Left hindlimb (tissue), 1 donor: ENCODE results near the gene ZDHHC14.

Experiments used
- DNase-seq: peaks from one replicate; pipeline ENCODE4 v3.0.0-alpha.2; 2018

The ZDHHC14 gene

DNA sequence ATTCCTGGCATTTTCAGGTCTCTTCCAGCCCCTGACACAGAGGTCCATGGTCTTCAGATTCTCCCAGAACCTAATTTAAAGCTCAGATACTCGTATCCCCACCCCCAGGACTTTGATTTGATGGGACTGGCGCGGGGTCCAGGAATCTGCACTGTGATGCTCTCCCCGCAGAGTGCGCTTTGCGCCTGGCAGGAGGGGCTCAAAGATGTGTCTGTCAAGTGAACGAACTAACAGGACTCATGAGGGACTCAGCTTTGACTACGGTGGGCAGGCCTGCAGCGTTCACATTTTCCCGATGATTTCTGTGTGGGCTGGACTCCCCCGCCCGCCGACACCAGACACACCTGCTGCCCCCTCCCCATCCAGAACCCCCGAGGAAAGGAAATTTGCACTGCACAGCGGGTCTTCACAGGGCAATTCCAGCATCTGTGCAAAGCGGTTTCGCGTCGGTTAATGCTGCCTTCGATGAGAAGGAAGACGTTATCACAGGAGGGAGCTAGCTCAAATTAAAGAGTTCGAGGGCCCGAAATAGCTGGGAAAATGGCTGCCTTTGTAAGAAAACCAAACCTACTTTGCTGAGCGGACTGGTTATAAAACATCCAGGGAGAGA lies 90.2 kb downstream of the ZDHHC14 start:
- no peak for DNase-seq

DNA sequence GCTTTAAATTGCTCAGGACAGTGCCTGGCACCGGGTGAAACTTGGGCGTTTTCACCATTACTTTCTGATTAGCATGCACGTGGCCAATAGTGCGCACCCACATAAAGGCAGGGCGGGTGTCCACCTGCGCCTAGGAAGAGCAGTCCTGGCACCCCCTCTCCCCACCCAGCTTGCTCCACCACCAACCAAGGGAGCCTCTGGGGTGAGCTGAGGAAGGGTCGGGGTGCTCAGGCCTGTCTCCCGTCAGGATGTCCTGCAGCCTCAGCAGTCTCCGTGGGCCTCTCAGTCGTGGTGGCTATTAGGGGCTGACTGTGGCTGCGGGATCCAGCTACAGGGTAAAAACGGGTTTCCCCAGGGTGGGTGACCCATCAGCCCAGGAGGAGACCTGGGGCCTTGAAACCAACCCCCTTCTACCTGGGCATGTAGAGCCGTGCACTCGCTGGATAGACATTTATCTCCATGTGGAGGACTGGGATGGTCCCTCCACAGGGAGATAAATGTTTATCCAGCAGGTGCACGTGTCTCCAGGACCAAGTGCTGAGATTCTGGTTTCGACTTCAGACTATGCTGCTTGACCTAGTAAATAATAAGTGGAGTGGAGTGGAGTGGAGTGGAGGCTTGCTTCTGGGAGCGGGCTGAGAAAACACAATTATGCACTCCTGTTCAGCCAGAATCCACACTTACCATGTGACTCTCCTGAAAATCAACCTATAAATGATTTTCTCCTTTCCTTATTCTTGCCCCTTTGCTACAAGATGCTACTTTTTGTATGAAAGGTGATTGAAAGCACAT lies 91.1 kb downstream of the ZDHHC14 start:
- DNase-seq = no peak

DNA sequence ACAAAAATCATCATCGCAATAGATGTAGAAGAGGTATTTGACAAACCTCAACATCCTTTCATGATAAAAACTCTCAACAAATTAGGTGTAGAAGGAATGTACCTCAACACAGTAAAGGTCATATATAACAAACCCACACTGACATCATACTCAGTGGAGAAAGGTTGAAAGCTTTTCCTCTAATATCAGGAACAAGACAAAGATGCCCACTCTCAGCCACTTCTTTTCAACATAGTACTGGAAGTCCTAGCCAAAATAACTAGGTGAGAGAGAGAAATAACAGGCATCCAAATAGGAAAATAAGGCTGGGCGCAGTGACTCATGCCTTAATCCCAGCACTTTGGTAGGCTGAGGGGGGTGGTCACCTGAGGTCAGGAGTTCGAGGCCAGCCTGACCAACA lies 95.8 kb downstream of the ZDHHC14 start:
- DNase-seq = no peak

DNA sequence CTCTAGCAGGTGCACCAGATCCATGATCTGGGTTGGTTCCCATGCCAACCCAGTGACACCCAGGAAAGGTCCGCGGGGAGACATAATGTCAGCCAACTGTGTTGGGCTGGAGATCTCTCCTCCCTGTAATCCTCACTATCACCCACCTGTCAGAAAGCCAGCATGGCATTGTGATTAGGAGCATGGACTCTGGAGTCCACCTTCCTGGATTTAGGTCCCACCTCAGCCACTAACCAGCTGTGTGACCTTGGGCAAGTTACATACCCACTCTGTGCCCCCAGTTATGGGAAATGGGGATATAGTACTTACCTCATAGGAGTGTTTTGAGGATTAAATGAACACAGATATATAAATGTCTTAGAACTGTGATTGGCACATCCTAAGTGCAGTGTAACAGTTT lies 97.9 kb downstream of the ZDHHC14 start:
- DNase-seq = no peak

DNA sequence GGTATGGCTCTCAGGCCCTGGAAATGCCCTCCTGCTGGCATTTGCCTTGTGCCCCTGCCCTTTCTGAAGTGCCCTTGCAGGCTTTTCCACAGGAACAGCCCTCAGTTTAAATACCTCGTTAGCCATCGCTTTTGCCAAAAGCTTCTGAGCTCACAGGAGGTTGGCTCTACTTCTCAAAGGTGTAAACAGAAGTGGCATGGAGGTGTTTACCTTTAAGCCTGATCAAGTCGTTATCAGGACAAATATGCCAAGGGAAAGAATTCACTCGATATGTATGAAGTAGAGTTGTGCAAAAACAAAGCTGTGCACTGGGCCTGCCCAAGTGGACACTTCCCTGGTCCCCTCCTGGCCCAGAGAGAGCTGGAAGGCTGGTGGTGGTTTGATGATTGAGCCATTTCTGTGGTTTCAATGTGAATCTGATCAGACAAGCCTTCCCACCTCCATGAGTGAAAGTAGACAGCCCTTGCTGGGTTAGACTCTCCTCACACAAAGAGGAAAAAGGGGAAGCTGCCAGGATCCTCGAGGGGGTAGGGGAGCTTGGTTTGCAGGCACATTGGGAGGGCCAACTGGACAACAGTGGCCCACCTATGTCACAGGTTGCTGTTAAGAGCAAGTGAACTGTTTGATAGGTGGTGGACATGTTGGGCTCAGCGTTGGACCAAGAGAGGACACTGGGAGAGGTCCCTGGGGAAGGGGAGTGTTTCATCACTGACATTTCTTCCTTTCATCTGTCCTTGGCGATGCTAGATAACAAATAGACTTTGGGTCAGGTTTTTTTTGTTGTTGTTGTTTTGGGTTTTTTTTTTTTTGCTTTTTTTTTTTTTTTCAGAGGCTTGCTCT lies 98.7 kb downstream of the ZDHHC14 start:
- no peak for DNase-seq

DNA sequence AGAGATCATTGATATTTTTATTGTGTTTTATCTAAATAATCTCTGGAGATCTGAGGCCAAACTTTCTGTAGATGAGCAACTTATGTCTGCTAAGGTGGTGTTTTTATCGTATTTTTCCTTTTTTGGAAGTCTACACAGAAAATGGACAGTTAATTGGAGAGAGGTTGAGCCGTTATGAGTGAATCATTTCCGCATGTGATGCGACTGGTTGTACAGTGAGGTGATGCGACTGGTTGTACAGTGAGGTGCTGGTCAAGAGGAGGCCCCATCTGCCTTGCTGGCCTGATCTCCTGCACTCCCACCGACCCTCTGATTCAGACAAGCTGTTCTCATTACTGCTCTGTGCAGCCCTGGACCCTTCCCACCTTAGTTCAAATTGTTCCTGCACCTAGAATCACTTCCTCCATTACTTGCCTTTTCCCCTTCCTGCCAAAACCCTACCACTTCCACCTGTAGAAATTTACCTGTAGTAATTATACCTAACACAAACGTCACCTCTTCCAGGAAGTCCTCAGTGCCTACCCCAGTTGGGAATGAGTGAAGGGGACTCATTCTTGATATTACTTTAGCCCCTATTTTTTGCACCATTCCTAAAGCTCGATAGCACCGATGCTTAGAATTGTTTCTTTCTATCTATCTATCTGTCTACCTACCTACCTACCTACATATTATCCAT lies 100.3 kb downstream of the ZDHHC14 start:
- DNase-seq = no peak

DNA sequence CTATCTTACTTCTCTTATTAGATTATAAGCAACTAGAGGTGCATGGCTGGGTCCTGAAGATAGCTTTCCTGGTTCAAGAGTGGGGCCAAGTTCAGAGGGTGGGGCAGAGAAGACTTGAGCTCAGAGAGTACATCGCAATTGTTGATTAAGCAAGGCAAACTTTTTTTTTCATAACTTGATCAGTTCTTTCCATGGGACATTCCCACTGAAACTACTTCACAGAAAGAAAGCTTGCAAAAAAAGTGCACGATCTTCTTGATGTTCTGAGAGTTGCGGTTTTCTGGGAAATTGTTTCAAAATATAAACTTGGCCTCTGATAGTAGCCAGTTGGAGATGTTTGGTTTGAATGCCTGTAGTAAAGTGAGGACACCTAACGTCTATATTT lies 100.9 kb downstream of the ZDHHC14 start:
- DNase-seq = no peak

DNA sequence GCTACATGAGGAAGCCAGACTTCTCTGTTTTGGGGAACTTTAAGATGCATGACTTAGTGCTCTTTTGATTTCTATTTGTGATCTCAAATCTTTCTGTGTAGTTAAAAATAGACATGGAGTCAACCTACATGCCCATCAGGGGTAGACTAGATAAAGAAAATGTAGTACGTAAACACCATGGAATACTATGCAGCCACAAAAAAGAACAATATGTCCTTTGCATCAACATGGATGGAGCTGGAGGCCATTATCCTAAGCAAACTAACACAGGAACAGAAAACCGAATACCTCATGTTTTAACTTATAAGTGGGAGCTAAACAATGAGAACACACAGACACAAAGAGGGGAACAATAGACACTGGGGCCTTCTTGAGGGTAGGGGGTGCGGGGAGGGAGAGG lies 102.8 kb downstream of the ZDHHC14 start:
- DNase-seq = no peak

DNA sequence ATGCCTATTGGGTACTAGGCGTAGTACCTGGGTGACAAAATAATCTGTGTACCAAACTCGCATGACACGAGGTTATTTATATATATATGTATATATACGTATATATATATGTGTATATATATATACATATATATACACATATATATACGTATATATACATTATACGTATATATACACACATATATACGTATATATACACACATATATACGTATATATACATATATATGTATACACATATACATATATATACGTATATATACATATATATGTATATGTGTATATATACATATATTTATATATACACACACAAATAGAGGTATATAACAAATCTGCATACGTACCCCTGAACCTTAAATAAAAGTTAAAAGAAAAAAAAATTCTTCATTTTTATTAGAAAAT lies 103.2 kb downstream of the ZDHHC14 start:
- no peak for DNase-seq

DNA sequence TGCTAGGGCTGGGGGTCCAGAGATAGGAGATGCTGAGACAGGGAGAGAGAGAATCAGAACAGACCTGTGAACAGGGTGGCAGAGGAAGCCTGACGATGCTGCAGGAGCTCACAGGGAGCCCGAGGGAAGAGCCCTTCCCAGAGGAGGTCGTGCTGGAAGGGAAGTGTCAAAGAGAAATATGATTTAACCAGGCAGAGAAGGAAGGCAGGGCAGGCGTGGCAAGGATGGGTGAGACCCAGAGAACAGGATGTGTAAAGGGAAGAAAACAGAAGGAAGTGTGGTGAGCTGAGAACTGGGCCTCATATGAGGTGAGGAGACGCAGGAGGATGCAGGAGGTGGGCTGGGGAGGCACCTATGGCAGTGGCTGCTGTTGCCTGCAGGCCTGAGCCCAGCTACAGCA lies 105.6 kb downstream of the ZDHHC14 start:
- DNase-seq = no peak

DNA sequence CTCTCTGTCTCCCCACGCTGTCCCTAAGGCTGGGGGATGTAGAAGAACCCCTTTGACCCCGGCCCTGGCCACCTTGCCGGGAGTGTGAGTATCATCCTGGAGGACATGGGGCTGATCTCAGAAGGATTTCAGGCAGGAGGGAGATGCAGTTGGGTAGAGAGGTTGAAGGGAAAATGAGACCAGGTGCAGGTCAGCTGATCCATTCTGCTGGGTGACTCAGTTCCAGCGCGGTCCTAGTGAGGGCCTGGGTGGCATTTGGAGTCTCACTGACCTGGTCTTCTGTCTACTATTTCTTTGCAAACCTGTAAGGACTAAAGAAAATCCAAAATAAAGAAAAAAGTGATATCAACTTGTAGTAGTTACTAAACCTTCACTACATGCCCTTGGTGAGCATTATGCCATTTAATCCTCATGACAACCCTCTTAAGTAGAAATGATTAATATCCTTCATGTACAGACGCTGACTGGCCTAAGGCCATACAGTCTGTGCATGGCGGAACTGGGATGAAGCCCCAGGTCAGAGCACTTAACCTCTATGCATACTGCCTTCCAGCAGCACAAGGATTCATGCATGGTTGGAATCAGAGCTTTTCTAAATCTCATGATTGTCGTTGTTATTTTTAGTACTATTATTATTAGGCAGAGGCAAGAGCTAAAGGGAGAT lies 106.3 kb downstream of the ZDHHC14 start:
- DNase-seq = no peak

DNA sequence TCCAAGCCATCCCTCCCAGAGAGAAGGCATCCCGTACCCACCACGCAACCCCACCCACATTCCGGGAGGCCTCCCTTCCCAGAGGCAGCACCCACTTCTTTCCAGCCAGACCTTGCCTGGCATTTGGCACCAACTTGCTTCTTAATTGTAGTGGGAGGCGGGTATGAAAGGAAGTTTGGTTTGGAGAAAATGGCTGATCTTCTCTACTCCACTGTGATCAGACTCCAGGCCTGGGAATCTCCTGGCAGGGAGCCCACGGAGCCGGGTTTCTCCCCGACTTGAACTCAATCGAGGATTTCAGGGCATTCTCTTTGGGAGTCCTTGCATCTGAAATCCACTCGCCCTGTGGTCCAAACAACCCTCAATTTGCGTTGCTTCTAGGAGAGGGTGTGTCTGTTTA lies 107.1 kb downstream of the ZDHHC14 start:
- DNase-seq = peak; percentile 56

DNA sequence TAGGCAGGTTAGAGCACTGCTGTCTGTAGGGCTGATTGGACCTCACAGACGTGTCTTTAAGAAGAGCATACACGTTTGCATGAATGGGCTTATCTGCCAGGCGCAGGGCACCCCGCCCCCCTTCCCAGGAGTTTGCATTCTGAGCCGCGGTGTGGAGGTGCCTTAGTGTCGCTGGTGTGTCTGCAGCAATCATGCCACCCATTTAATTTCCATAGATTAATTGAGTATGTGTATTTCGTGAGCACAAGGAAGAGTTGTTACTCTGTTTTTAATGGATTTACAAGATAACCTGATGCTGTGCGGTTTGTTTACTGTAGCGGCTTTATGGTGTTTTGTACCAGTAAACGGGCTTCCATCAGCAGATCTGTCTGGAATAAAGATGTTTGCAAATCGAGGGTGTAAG lies 107.7 kb downstream of the ZDHHC14 start:
- DNase-seq = no peak

DNA sequence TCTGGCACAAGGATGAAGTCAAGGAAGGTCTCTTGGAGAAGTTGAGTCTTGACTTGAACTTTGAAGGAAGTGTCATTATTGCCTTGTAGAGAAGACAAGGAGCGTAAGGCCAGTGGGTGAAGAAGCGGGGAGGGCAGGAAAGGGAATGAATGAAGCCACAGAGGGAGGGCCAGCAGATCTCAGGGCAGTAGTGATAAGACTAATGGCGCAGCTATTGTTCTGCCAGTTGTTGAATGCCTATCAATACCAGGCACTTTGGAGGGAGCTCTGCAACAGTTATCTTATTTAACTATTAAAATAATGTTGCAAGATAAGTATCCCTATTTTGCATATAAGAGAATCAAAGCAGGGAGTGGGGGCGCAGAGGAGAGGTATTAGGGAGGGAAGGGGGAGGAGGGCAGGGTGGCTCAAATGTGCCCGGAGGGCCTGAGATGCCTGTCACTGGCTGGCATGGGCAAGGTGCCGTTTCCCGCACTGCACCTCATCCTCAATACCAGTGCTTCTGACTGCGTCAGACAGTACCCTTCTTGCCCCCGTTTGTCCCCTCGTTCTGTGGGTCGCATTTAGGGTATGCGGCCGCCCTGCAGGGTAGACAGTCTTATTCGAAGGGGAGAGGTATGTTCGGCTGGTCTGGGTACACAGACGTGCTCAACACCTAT lies 109.8 kb downstream of the ZDHHC14 start:
- DNase-seq = no peak

DNA sequence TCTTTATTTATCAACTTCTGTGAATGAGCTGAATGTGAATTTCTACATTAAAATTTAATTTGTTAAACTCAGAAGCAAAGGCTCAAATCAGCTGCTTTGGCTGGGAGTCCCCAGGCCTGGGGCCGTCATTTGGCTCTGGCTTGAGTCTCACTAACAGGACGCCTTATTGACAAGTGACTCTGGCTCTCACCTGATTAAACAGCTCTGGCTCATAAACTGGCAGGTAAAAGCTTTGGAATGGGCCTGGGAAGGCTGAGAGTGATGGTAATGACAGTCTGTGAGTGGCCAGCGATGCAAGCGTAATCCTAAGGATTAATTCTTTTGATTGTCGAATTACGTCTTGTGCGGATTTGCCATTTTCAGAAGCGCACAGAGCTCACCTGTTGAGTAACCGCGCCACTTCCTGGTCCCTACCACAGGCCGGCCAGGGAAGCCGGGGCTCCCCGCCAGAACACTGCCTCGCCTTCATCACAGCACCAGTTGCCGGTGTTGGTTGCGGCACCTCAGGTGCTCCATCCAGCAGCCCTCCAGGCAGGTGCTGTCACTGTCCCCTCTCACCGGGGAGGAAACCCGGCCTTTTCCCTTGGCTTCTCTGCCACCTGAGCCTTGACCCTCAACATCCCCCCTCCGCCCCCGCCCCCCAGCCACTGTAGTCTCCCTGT lies 110.7 kb downstream of the ZDHHC14 start:
- no peak for DNase-seq

DNA sequence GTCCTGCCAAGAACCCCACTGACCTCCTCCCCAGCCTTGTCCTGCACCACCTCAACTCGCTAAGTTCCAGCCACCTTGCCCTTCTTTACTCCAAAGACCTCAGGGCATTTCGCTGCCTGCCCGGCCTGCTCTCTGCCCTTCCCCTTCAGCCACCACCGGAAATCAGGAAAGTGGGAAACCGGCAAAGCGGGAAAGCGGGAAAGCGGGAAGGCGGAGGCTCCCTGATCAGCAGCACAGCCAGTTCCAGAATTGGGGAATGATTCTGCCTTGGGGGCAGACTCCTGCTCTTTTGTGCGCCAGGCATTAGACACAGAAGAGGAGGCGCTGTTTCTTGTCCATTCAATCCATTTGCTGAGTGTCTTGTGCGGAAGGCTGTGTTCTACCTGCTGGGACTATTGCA lies 111.3 kb downstream of the ZDHHC14 start:
- no peak for DNase-seq

DNA sequence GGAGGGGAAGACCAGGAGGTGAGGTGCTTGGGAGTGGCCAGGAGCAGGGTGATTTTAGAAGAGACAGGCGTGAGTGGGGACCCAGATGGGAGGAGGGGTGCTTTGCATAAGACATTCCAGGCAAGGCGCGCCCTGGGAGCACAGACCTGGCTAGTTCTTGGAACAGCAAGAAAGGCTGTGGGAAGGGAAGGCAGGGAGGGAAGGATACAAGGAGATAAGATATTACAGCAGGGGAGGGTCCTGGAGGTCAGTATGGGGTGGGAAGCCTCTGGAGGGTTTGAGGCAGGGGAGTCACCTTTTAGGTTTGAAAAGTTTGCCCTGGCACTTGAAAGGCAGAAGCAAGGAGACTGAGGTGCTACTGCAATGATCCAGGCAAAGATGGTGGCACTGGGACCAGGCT lies 111.8 kb downstream of the ZDHHC14 start:
- no peak for DNase-seq

DNA sequence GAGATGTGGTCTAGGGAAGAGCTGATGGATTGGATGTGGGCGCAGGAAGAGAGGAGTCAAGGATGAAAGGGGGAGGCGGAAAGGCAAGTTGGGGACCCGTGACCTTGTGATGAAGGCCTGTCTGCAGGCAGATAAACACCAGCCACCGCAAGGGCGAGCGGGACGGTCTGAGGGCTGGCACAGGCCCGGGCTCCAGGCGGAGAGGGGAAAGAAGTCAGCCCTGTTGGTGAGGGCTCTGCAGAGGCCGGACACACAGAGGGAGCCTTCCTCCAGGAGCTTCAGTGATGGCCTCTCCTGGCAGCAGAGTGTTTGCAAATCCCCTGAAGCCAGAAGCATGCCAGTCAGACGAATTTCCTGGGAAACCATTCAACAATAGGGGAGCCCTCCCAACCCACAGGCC lies 112.2 kb downstream of the ZDHHC14 start:
- no peak for DNase-seq

DNA sequence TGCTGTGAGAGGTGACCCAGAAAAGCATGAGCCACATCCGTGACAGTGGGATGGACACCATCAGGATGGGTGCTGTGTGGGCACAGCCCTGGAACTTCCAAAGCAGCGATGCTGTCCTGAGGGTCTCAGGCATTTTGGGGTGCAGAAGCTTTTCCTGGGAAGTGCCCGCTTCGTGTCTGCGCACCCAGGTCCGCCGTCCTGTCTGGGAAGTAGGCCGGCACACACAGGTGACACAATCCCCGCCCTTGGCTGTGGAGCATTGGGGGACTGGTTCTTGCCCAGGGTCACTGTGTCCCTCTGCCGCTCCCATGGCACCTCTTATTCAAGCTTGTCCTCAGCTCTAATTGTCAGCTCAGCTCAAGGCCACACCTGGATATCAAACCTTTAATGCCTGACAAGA lies 112.6 kb downstream of the ZDHHC14 start:
- no peak for DNase-seq

DNA sequence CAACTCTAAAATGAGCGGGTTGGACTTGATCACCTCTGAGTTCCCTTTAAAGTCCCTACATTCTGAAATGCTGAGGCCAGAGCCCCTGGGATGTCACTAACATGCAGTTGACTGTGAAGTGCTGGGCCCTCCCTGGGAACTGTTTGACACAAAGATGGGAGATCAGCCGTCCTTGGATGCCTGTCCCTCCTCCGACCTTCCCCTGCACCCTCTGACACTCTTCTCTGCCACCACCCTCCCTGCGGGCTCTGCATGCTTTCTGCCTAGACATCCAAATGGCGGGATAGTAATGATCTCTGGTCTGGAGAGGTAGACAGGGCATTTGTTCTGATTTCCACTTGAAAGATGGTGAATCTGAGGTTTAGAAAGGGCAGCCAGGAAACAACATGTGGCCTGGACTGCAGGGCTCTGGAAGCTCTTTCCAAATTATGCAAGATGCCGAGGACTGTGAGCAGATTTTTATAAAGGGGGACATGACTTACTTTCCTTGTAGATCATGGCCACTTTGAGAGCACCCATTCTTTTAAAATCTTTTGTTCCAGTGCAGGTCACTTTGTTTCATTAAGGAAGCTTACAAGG lies 113.2 kb downstream of the ZDHHC14 start:
- DNase-seq = no peak

DNA sequence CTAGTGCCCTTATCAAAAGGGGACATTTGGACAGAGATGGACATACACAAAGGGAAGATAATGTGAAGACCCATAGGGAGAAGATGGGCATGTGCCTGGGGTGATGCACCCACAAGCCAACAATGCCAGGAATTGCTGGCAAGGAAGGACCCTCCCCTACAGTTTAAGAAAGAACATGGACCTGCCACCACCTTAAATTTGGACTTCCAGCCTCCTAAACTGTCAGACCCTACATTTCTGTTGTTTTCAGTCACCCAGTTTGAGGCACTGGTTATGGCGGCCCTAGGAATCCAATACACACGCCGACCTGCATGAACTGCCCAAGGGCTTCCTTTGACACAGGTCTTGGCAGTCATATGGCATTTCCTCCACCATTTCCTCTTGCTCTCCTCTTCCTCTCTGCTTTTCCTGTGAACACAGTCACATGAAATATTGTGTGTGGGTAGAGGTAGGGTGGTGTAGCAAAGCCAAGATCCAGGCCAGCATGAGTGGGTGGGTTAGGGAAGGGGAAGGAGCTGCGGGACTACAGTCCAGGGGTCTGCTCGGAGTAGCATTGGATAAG lies 115.6 kb downstream of the ZDHHC14 start:
- no peak for DNase-seq
